Cardiac fibroblast (primary cell): ENCODE data around the gene AK4.
"Not testable (repeated sequence)": the region's sequence is repeated elsewhere in the genome, so short reads cannot be mapped to it uniquely, and the experiment has no call there.

Experiments used
- DNase-seq, 2 donors: peaks; one replicate each; pipeline versions ENCODE4 v3.0.0 to v3.0.0-alpha.2; 2010; ENCODE audit warnings: low read depth in 2 of 2
- H3K4me3 ChIP-seq, 2 donors: replicated peaks in 1 of 2; 1 replicate in 1 of 2; 2 replicates in 1 of 2; pipeline ENCODE4 v1.5.1; 2011; ENCODE audit warnings: low read depth in 2 of 2, low read length in 2 of 2, mild to moderate bottlenecking in 2 of 2, moderate library complexity in 1 of 2
- TF ChIP-seq, protein P1 (sequence below): IDR thresholded peaks from one replicate; pipeline ENCODE4 v1.5.1; 2011; ENCODE audit warnings: low read depth, mild to moderate bottlenecking, low read length, inconsistent platforms

AK4 gene

DNA sequence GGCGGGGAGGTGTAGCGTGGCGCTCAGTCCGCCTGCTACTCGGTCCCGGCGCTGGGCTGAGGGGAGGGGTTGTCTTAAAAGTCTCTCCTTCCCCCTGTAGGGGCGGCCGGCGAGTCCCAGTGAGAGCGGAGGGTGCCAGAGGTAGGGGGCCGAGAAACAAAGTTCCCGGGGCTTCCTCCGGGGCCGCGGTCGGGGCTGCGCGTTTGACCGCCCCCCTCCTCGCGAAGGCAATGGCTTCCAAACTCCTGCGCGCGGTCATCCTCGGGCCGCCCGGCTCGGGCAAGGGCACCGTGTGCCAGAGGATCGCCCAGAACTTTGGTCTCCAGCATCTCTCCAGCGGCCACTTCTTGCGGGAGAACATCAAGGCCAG is at the start of gene AK4:
Gene AK4 (plus strand): TSS at position 26 of the 370 bp plus-strand sequence. CDS start 205 bp downstream, at position 231.
- peak within 1 kb of the TSS; percentile 72 to 75 for H3K4me3 ChIP-seq
- not testable (repeated sequence) for DNase-seq

- TF ChIP-seq, protein P1, sequence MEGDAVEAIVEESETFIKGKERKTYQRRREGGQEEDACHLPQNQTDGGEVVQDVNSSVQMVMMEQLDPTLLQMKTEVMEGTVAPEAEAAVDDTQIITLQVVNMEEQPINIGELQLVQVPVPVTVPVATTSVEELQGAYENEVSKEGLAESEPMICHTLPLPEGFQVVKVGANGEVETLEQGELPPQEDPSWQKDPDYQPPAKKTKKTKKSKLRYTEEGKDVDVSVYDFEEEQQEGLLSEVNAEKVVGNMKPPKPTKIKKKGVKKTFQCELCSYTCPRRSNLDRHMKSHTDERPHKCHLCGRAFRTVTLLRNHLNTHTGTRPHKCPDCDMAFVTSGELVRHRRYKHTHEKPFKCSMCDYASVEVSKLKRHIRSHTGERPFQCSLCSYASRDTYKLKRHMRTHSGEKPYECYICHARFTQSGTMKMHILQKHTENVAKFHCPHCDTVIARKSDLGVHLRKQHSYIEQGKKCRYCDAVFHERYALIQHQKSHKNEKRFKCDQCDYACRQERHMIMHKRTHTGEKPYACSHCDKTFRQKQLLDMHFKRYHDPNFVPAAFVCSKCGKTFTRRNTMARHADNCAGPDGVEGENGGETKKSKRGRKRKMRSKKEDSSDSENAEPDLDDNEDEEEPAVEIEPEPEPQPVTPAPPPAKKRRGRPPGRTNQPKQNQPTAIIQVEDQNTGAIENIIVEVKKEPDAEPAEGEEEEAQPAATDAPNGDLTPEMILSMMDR, result no peak
- DNase-seq, result no peak
These were observed 44.2 kb upstream of the AK4 start for GRCh38 chr1:65103807-65104206.

DNA sequence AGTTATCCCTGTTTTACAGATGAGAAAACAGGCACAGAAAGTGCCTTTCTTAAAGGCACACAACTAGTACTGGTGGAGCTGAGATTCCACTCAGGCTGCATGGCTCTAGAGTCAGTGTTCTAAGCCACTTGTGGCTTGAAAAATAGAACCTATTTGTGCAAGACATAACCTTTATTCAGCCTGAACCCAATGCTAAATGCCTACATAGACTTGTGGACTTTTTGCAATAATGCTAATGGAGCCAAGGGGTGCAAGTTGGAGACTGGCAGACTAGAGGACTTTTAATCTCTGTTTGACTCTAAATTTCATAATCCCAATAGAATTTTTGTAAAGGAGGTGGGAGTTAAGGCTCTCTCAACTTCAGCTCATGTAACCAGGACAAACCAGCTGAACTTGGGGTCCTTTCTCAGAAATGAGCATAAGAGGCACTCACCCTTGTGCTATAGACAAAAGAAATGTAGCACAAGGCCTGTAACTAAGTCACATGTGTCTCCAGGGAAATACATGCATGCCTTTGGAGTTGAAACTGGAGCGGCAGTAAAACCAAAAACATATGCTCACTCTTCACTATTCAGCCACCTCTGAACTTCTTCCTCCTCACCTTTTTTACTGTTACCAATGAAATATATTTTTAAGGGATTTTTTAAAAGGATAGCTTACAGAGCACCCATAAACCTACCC is 43.0 kb upstream of the AK4 start:
- no peak overlapping the region for H3K4me3 ChIP-seq
- DNase-seq, result peak in 1 of 2 donors; percentile 10
- TF ChIP-seq, protein P1, result no peak

More at GRCh38 chr1:65103807-65104206, 44.2 kb upstream of the AK4 start:
- no peak overlapping the region for H3K4me3 ChIP-seq

- peak in 1 of 2 donors; percentile 33 for DNase-seq
- H3K4me3 ChIP-seq, result no peak overlapping the region
- TF ChIP-seq, protein P1, result no peak
These were observed 42.4 kb upstream of the AK4 start for GRCh38 chr1:65105596-65105995.

DNA sequence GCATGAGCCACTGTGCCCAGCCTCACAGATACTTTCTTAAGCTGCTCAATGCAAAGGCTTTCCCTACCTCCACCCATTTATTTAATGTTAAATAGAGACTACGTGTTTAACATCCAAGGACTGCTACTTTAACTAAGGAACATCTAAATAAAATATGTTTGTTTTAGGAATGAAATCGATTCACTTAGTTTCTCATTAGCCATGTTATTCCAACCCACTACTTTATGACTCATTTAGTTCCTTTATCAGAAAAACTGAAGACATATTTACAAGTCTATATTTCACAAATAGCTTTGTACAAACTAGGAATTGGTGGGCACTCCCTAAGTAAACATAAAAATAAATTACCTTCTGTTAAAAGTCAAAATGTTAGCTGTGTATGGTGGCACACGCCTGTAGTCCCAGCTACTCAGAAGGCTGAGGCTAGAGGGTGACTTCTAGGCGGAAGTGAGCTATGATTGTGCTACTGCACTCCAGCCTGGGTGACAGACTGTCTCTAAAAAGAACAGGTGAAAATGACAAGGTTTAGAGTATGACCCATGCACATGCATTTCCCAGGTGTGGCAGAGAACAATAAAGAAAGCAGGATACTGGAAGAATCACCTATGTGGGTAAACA is 39.9 kb upstream of the AK4 start:
- no peak for DNase-seq
- no peak overlapping the region for H3K4me3 ChIP-seq
- TF ChIP-seq, protein P1, result no peak

DNA sequence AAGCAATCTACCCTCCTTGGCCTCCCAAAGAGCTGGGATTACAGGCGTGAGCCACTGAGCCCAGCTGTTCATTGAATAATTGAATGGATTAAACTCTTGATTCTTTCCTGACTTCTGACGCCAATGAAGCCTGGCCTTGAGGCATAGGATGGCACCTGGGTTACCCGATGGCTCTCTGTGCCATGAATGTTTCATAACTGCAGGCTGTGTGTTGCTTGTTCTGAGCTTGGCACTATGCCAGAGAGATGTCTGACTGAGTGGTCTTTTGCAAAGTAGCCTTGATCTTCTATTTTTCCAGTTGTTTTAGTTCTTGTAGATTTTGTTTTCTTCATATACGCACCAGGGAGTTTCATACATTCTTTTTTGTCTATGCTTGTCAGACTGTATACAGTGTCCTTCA is 38.5 kb upstream of the AK4 start:
- no peak overlapping the region for H3K4me3 ChIP-seq
- TF ChIP-seq, protein P1, result no peak
- DNase-seq, result no peak

DNA sequence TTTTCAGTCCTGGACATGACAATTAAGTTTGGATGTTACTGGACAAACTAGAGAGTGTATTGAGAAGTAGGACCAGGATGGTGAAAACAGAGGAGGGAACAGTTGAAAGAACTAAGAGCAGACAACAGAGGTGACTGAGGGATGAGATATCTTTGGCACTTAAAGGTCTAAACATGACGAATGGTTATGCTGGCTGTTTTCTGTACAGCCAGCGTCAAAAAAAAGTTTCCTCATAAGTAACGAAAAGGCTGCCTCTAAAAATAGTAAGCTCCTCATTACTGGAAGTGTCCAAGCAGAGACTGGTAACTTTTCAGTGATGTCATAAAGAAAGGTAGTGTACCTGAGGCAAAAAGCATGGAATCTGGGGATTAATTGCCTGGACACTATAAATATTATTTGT is 35.2 kb upstream of the AK4 start:
- DNase-seq, result peak; percentile 3 to 8
- no peak overlapping the region for H3K4me3 ChIP-seq
- TF ChIP-seq, protein P1, result no peak
